ENCODE measurements around the gene RNPEPL1.
"Not testable (repeated sequence)": the region's sequence is repeated elsewhere in the genome, so short reads cannot be mapped to it uniquely, and the experiment has no call there.

RNPEPL1 gene

GRCh38 chr2:240538031-240538780 lies 30.1 kb upstream of the RNPEPL1 start:
- no peak for DNase-seq (ENCODE audit: low spot score)

DNA sequence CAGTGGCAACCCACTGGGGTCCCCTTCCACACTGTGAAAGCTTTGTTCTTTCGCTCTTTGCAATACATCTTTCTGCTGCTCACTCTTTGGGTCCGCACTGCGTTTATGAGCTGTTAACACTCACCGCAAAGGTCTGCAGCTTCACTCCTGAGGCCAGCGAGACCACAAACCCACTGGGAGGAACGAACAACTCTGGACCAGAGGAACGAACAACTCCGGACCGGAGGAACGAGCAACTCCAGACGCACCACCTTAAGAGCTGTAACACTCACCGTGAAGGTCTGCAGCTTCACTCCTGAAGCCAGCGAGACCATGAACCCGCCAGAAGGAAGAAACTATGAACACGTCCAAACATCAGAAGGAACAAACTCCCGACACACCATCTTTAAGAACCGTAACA lies 29.2 kb upstream of the RNPEPL1 start:
- not testable (repeated sequence) for DNase-seq (ENCODE audit: low spot score)

GRCh38 chr2:240539906-240540305 lies 28.4 kb upstream of the RNPEPL1 start:
- DNase-seq (ENCODE audit: low spot score) = no peak

DNA sequence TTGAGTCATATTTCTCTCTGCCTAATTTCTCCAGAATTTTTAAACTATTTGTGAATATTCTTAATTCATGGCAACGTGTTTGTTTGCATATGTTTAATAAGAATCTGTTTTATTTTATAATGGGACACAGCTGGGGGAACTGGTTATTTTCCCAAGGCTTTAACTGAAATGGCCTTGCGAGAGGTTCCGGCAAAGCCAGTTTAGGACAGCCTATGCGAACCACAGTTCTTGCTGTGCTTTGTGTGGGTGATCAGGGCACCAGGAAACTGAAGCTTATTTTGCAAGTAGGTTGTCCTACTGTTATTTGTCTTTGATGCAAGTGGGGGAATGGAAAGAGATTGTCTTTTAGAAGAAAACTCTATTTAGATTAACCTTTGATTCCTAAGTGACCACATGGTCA lies 17.0 kb upstream of the RNPEPL1 start:
- no peak for DNase-seq (ENCODE audit: low spot score)

DNA sequence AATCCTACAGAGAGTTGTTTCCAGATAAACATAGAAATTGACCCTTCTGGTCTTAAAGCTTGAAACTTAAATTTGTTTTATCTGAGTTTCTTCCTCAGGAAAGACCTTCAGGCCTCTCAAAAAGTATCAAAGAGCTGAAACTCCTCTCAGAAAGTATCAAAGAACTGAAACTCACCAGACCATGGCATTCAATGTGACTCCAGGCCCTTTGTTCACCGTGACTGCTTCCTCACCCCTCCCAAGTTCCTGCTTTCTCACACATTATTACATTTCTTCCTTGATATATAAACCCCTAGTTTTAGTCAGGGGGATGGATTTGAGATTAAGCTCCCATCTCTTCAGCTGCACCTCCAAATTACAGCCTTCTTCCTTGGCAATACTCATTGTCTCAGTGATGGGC lies 16.5 kb upstream of the RNPEPL1 start:
- DNase-seq (ENCODE audit: low spot score) = no peak

- no peak for DNase-seq (ENCODE audit: low spot score)
Measured at GRCh38 chr2:240553956-240554480, 14.3 kb upstream of the RNPEPL1 start.

GRCh38 chr2:240554767-240555493 lies 13.4 kb upstream of the RNPEPL1 start:
- no peak for DNase-seq (ENCODE audit: low spot score)

DNA sequence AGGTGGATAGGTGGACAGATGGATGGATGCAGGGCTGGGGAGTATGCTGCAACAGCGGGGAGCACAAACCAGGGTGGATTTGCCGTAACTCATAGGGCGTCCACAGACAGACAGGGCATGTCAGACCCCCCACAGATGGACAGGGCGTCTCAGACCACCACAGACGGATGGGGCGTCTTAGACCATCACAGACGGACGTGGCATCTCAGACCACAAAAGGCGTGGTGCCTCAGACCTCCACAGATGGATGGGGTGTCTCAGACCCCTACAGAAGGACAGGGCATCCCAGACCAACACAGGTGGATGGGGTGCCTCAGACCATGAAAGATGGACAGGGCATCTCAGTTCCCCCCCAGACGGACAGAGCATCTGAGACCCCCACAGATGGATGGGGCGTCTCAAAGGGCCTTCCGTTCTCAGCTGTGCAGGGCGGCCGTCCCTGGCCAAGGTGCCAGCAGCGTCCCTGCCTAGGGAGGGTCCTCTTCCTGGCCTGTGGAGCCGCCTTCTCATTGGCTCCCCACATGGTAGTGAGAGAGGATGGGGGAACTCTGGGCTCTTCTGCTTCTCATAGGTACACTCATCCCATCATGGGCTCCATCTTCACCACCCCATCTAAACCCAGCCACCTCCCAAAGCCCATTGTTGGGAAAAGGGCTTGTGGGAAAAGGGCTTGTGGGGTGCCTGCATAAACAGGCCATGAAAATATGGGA lies 12.6 kb upstream of the RNPEPL1 start:
- DNase-seq (ENCODE audit: low spot score) = no peak

DNA sequence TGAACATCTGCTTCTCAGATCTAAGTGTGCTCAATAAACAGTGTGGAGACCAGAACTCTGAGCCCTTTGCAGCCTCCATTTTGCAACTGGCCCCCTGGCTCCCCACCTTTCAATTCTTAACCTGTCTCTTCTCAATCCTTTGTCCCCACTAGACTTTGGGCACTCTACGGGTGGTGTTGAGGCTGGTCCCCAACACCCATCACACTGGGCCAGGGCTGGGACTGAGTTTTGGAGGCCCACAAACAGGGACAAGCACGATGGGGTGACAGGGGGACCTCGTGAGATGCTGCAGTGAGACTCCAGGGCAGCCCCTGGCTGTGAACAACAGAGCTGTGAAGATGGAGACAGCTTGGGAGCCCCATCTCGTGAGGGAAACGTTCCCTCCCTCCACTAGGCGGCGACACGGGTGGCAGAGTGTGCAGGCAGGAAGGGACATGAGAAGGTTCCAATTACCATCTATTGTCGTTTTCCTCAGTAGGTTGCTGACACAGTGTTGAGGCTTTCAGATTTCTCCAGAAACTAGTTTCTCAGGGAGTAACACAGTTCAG lies 11.7 kb upstream of the RNPEPL1 start:
- DNase-seq (ENCODE audit: low spot score) = peak; percentile 72

DNA sequence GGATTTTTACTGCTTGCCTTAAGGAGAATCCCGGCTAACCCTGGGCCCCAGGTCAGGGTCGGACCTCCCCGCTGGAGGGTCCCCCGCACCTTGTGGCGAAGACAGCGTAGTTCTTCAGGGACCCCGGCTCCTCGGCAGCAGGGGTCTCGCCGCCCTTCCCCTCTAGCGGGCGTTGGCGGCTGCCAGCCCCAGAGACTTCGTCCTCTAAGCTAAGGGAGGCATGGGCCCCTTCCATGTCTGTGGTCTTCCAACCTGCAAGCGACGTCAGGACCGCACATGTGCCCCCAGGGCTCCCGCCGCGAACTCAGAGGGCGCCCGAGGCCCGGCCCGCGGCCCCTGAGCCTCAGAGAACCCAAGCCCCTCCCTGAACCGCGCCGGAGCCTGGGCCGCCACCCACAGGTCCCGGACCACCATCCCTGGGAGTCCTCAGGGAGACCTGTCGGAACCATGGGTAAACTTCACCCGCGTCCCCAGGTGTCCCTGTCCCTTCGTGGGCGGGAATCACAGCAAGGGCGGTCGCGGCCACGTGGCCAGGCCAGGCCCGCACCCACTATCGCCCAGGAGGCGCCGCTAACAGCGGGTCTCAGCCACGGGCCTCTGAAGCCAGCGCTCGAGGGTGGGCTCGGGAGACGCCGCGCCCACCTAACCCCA lies 11.1 kb upstream of the RNPEPL1 start:
- no peak for DNase-seq (ENCODE audit: low spot score)

GRCh38 chr2:240557808-240558207 lies 10.5 kb upstream of the RNPEPL1 start, which contains the start of gene ANKMY1:
ANKMY1 (minus strand) TSS chr2:240557988; CDS start chr2:240557335, 653 bp downstream.
- peak; percentile 50 for DNase-seq (ENCODE audit: low spot score)

DNA sequence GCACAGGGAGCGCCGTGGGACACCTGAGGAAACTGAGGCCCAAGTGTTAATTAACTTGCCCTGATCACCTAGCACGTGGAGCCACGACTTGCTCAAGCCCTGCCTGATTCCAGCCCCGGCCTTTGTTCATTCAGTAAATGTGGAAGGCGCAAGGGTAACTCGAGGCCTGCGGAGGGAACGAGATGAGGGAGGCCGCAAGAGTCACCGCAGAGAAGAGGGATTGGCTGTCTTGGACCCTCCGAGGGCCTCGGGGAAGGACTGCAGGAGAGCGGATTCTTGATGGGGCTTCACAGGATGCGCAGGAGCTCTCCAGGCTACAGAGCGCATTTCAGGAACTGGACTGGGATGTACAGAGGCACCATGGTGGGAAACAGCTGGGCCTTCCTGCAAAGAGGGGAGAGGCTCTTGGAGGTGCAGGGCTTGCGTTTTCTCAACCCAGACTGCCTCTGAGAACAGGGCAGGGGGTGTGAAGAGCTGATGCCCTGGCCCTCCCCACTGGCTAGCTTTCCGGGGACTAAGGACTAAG lies 10.0 kb upstream of the RNPEPL1 start:
- no peak for DNase-seq (ENCODE audit: low spot score)

GRCh38 chr2:240559286-240559685 lies 9.0 kb upstream of the RNPEPL1 start:
- DNase-seq (ENCODE audit: low spot score) = no peak

- peak; percentile 88 for DNase-seq (ENCODE audit: low spot score)
Measured at GRCh38 chr2:240560084-240560479, 8.2 kb upstream of the RNPEPL1 start, which contains the start of gene DUSP28. DUSP28 (plus strand) TSS chr2:240560357; CDS start chr2:240560685, 328 bp downstream.

DNA sequence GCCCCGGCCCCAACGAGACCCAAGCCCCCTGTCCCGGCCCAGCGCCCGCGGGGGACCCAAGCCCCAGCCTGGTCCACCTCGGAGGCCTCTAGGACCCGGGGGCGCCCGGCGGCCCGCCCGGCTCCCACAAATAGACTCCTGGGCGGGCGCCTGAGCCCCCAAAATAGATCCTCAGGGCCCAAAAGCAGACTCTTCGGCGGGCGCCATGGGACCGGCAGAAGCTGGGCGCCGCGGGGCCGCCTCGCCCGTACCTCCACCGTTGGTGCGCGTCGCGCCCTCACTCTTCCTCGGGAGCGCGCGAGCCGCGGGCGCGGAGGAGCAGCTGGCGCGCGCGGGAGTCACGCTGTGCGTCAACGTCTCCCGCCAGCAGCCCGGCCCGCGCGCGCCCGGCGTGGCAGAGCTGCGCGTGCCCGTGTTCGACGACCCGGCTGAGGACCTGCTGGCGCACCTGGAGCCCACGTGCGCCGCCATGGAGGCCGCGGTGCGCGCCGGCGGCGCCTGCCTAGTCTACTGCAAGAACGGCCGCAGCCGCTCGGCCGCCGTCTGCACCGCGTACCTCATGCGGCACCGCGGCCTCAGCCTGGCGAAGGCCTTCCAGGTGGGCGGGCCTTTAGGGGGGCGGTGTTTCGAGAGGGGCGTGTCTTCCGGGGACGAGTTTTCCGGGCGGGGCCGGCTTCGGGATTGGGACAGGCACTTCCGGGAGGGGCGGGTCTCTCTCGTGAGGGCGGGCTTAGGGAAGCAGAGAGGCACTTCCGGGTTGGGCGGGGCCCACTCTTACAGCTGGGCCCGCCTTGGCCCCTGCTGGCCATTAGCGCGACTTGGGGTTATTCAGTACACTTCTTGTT lies 7.6 kb upstream of the RNPEPL1 start:
- peak; percentile 99 for DNase-seq (ENCODE audit: low spot score)

GRCh38 chr2:240561325-240561971 lies 6.8 kb upstream of the RNPEPL1 start:
- peak; percentile 30 for DNase-seq (ENCODE audit: low spot score)

- not testable (repeated sequence) for DNase-seq (ENCODE audit: low spot score)
Measured at GRCh38 chr2:240563231-240563630, 5.1 kb upstream of the RNPEPL1 start.

GRCh38 chr2:240563951-240564560 lies 4.2 kb upstream of the RNPEPL1 start:
- no peak for DNase-seq (ENCODE audit: low spot score)

- no peak for DNase-seq (ENCODE audit: low spot score)
Measured at GRCh38 chr2:240564561-240565332, 3.5 kb upstream of the RNPEPL1 start.

Measured in CD4-positive, alpha-beta T cell treated with Interleukin-6 at 100 ng/mL for 8 hours (primary cell).